ENCODE measurements around the gene SYCE1. TPM values are rescaled to one million over a fixed set of nuclear protein-coding genes. Genes with fewer than 3 reads are reported as not detected.

SYCE1 gene
- total RNA-seq, 1 experiment from 2014 or later: not detected

GRCh38 chr10:133526957-133527588, 38.3 kb downstream of the SYCE1 start, which contains the start of gene CYP2E1:
Gene CYP2E1 (plus strand): TSS chr10:133527363. CDS start chr10:133527396, 33 bp downstream.
- H3K27me3 ChIP-seq (replicated peaks; ENCODE audit: control insufficient read depth, insufficient read depth, low read length): no peaks in the 10 kb centered on the region
- H3K27ac Mint-ChIP-seq (ENCODE audit: unreplicated experiment): no peak within 1 kb of the TSS
- no peak for TF ChIP-seq CTCF (IDR thresholded peaks at IDR 0.05; ENCODE audit: insufficient read depth in 1 of 2, low read depth in 1 of 2, low read length in 1 of 2, severe bottlenecking in 1 of 2, unreplicated experiment in 1 of 2)
- H3K4me3 ChIP-seq (ENCODE audit: low read depth, low read length): no peak within 1 kb of the TSS
- DNase-seq: no peak
- no peak within 1 kb of the TSS for H3K4me3 Mint-ChIP-seq (ENCODE audit: unreplicated experiment)
- H3K4me1 Mint-ChIP-seq (ENCODE audit: low read depth, unreplicated experiment): no peaks in the 10 kb centered on the region
- peaks cover 10% of the 10 kb centered on the region for H3K9me3 Mint-ChIP-seq (ENCODE audit: unreplicated experiment)
- no peaks in the 10 kb centered on the region for H3K4me1 ChIP-seq
- no peaks in the 10 kb centered on the region for H3K36me3 Mint-ChIP-seq (ENCODE audit: insufficient read depth, unreplicated experiment)
- H3K27me3 Mint-ChIP-seq (ENCODE audit: insufficient read depth, unreplicated experiment): peaks cover 13% of the 10 kb centered on the region
- intact Hi-C loops (cut with micrococcal nuclease; ENCODE audit: unreplicated experiment): no loop called here
- no peaks in the 10 kb centered on the region for H3K36me3 ChIP-seq (ENCODE audit: control insufficient read depth, insufficient read depth, low read length)
- POLR2A ChIA-PET: no interaction called here
- no TSS peak for BruUV-seq (replicated peaks)
- no peaks in the 10 kb centered on the region; the same call in 1 of the 2 replicates for H3K9me3 ChIP-seq
- CTCF ChIA-PET: no interaction called here

DNA sequence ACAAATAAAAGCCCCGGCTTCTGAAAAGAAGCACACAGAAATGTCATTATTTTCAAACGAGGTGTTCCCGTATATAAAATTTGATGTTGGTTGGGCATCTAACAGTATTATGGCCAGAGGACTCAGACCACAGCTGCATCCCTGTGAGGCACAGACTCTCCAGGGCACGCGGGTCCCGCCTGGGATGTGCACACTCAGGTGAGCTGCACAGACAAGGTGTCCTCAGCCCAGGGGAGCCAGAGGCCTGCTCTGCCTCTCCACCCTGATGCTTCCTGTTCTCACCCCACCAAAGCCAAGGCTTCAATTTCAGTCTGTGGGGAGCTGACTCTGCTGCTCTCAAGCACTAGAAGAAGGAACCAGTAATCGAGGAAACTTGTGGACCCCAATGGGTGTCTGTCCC, 39.9 kb downstream of the SYCE1 start:
- H3K27ac Mint-ChIP-seq (ENCODE audit: unreplicated experiment): no peak overlapping the region
- H3K4me1 Mint-ChIP-seq (ENCODE audit: low read depth, unreplicated experiment): no peaks in the 10 kb centered on the region
- H3K27me3 Mint-ChIP-seq (ENCODE audit: insufficient read depth, unreplicated experiment): peaks cover 13% of the 10 kb centered on the region
- intact Hi-C loops (cut with micrococcal nuclease; ENCODE audit: unreplicated experiment): no loop called here
- no peak for DNase-seq
- TF ChIP-seq CTCF (IDR thresholded peaks at IDR 0.05; ENCODE audit: insufficient read depth in 1 of 2, low read depth in 1 of 2, low read length in 1 of 2, severe bottlenecking in 1 of 2, unreplicated experiment in 1 of 2): no peak
- no peaks in the 10 kb centered on the region for H3K36me3 ChIP-seq (ENCODE audit: control insufficient read depth, insufficient read depth, low read length)
- H3K4me3 ChIP-seq (ENCODE audit: low read depth, low read length): no peak overlapping the region
- H3K9me3 ChIP-seq: no peaks in the 10 kb centered on the region; the same call in 1 of the 2 replicates
- CTCF ChIA-PET: no interaction called here
- H3K4me1 ChIP-seq: no peaks in the 10 kb centered on the region
- no peaks in the 10 kb centered on the region for H3K36me3 Mint-ChIP-seq (ENCODE audit: insufficient read depth, unreplicated experiment)
- H3K9me3 Mint-ChIP-seq (ENCODE audit: unreplicated experiment): peaks cover 10% of the 10 kb centered on the region
- no peak overlapping the region for H3K4me3 Mint-ChIP-seq (ENCODE audit: unreplicated experiment)
- no peaks in the 10 kb centered on the region for H3K27me3 ChIP-seq (replicated peaks; ENCODE audit: control insufficient read depth, insufficient read depth, low read length)
- POLR2A ChIA-PET: no interaction called here
- BruUV-seq (replicated peaks): no TSS peak

DNA sequence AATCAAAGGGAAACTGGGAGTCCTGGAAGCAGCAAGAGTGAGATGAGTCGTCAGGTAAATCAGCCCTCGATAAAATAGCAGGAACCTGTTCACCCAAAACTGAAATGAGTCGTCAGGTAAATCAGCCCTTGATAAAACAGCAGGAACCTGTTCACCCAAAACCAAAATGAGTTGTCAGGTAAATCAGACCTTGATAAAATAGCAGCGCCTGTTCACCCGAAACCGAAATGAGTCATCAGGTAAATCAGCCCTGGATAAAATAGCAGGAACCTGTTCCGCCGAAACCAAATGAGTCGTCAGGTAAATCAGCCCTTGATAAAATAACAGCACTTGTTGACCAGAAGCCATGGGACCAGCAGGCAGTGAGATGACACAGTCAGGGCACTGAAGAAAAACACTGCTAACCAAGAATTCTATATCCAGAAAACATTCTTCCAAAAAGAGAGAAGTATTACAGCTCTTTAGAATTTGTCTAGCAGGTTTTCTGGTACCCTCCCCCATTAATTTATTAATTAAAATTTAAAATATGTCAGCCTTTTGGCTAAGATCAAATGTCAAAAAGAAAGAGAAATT, 41.7 kb downstream of the SYCE1 start:
- peaks cover 12% of the 10 kb centered on the region for H3K27me3 Mint-ChIP-seq (ENCODE audit: insufficient read depth, unreplicated experiment)
- no peak overlapping the region for H3K27ac Mint-ChIP-seq (ENCODE audit: unreplicated experiment)
- H3K4me3 Mint-ChIP-seq (ENCODE audit: unreplicated experiment): no peak overlapping the region

More for the DNA sequence above, 41.7 kb downstream of the SYCE1 start:
- no peak for DNase-seq
- H3K4me1 ChIP-seq: peaks cover 10% of the 10 kb centered on the region
- no peaks in the 10 kb centered on the region for H3K27me3 ChIP-seq (replicated peaks; ENCODE audit: control insufficient read depth, insufficient read depth, low read length)
- H3K9me3 Mint-ChIP-seq (ENCODE audit: unreplicated experiment): peaks cover 10% of the 10 kb centered on the region
- no peaks in the 10 kb centered on the region; the same call in 1 of the 2 replicates for H3K9me3 ChIP-seq
- CTCF ChIA-PET: no interaction called here
- TF ChIP-seq CTCF (IDR thresholded peaks at IDR 0.05; ENCODE audit: insufficient read depth in 1 of 2, low read depth in 1 of 2, low read length in 1 of 2, severe bottlenecking in 1 of 2, unreplicated experiment in 1 of 2): no peak
- H3K4me1 Mint-ChIP-seq (ENCODE audit: low read depth, unreplicated experiment): peaks cover 11% of the 10 kb centered on the region
- POLR2A ChIA-PET: no interaction called here
- no peaks in the 10 kb centered on the region for H3K36me3 ChIP-seq (ENCODE audit: control insufficient read depth, insufficient read depth, low read length)
- H3K4me3 ChIP-seq (ENCODE audit: low read depth, low read length): no peak overlapping the region
- intact Hi-C loops (cut with micrococcal nuclease; ENCODE audit: unreplicated experiment): no loop called here
- H3K36me3 Mint-ChIP-seq (ENCODE audit: insufficient read depth, unreplicated experiment): no peaks in the 10 kb centered on the region
- no TSS peak for BruUV-seq (replicated peaks)
